Stimulated activated CD8-positive, alpha-beta memory T cell treated with anti-CD3 and anti-CD28 coated beads, Interleukin-7, amount 100 ng/mL, for 1 hour (primary cell): Measurements from ENCODE around the gene EML4.

Experiments
- DNase-seq, 2 donors: peaks; one replicate each; pipeline ENCODE4 v3.0.0-alpha.2; 2020; ENCODE audit warnings: low read depth in 2 of 2

The EML4 gene

GRCh38 chr2:42137125-42137841 is 31.9 kb upstream of the EML4 start:
- DNase-seq: no peak

- DNase-seq: no peak
These were observed 30.8 kb upstream of the EML4 start for GRCh38 chr2:42138163-42139015.

GRCh38 chr2:42139101-42139500 is 30.1 kb upstream of the EML4 start:
- DNase-seq: no peak

GRCh38 chr2:42140496-42140895 is 28.7 kb upstream of the EML4 start:
- no peak for DNase-seq

- DNase-seq: no peak
These were observed 27.2 kb upstream of the EML4 start for GRCh38 chr2:42141687-42142546.

GRCh38 chr2:42142547-42143184 is 26.5 kb upstream of the EML4 start:
- DNase-seq: no peak

GRCh38 chr2:42147641-42148274 is 21.4 kb upstream of the EML4 start:
- no peak for DNase-seq

- DNase-seq: no peak
These were observed 19.0 kb upstream of the EML4 start for GRCh38 chr2:42150159-42150558.

- no peak for DNase-seq
These were observed 15.1 kb upstream of the EML4 start for GRCh38 chr2:42153944-42154581.

GRCh38 chr2:42156721-42157120 is 12.4 kb upstream of the EML4 start:
- no peak for DNase-seq

- DNase-seq: no peak
These were observed 7.7 kb upstream of the EML4 start for GRCh38 chr2:42161444-42161843.

GRCh38 chr2:42163444-42164045 is 5.6 kb upstream of the EML4 start:
- DNase-seq: no peak

GRCh38 chr2:42164046-42164445 is 5.1 kb upstream of the EML4 start:
- no peak for DNase-seq

- no peak for DNase-seq
These were observed 4.2 kb upstream of the EML4 start for GRCh38 chr2:42164971-42165370.

- DNase-seq: no peak
These were observed 1.7 kb upstream of the EML4 start for GRCh38 chr2:42167458-42167857.

GRCh38 chr2:42168459-42169099 is 574 bp upstream of the EML4 start:
- no peak for DNase-seq

- DNase-seq: no peak
These were observed 845 bp downstream of the EML4 start for GRCh38 chr2:42169874-42170521.

- no peak for DNase-seq
These were observed 1.7 kb downstream of the EML4 start for GRCh38 chr2:42170619-42171395.
